Mucosa of gallbladder (tissue), 1 donor: ENCODE results near the gene KIF5B. TPM values are rescaled to one million over a fixed set of nuclear protein-coding genes. Genes with fewer than 3 reads are reported as not detected.
"Not testable (repeated sequence)": the region's sequence is repeated elsewhere in the genome, so short reads cannot be mapped to it uniquely, and the experiment has no call there.

Source experiments
- DNase-seq: peaks from one replicate; pipeline ENCODE4 v3.0.0-alpha.2; 2020; ENCODE audit warnings: low spot score
- total RNA-seq: library from RNA; stranded (reverse); gene quantifications from one replicate; pipeline ENCODE4 v1.2.1, GENCODE V29; 2021
- donor health status: DM: no; HTN: no; CAD: no.

KIF5B gene
- total RNA-seq, 1 donor from 2014 or later, result 149 TPM

DNA sequence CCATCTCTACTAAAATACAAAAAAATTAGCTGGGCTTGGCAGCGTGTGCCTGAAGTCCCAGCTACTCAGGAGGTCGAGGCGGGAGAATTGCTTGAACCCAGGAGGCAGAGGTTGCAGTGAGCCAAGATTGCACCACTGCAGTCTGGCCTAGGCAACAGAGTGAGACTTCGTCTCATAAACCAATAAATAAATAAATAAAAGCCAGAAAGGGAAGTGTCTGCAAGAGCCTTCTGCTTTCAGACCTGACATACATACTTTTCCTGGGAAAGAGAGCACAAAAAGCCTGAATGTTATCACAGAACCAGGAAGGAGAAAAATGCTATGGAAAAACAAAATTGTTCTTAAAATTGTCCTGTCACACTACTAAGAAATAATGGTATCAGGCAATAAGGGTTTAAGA lies 4.1 kb upstream of the KIF5B start:
- DNase-seq, result no peak

DNA sequence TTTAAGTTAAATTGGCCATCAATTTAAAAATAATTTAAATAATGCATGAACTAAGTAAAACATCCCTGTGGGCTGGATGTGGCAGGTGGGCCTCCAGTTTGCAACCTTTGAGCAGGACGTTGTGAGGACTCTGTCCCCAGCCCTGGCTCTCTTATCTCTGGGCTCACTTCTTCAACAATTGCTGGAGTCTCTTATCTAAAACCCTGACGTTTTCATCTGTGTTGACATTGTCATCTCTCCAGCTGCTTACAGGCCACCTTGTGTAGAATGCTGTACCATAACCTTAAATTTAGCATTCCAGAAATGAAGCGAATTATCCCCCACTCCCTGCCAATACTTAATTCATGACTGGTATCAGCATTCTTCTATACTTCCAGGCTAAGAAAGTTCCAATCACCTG lies 3.2 kb upstream of the KIF5B start:
- peak; percentile 25 for DNase-seq

DNA sequence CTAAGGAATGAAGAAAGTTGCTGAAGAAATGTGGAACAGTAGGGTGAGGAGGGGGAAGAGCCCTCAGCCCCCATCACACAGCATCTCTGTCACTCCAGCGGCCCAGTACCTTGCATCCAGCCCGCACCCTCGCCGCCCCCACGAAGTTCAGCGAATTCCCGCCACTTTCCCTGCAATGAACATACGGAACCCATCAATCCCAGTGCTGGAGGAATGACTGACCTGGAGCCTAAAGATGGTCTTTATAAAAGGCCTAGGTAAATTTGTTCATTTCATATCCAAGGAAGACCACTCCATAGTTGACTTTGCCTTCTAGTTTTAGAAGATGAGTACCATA lies 779 bp upstream of the KIF5B start:
- DNase-seq, result no peak

DNA sequence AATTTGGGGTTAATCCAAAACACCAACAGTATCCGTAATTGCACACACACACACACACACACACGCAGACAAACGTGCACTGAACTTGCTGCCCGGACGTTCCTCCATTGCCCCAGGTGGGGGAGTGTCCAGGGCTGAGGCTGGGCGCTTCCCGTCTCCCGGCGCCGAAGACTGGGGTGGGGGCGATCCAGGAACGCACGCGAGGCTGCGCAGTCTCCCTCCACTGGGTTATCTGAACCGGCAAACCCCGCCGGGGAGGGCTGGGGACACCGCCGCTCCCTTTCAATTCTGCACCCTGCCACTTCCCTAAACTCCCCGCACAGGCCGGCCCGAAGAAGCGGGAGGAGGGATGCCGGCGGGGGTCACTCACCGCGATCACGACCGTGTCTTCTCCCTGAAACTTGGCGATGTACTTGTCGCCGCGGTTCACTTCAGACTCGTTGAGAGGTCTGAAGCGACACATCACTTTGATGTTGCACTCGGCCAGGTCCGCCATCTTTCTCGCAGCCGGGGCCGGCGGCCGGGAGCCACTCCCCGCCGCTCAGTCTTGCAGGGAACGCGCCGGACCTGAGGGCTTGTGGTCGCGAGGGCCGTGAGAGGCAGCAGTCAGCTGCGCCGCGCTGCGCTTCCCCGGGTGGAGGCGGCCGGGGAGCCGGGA lies 618 bp downstream of the KIF5B start:
- peak; percentile 58 for DNase-seq

DNA sequence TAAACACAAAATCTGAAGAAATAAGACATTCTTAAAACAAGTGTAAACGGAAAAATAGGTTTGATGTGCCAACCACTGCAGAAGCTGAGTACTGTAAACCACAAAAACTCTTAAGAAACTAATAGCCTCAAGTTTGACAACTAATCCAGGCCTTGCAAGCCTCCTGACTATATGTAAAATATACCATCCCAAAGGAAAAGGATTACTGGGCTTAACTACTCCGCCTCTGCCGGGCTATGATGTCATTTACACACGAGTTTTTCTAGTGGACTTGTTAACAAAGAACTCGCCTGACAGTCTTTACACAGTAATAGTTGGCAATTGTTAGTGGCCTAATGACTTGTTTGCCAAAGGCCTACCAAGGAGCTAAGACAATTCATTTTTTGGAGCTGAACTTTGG lies 2.1 kb downstream of the KIF5B start:
- peak; percentile 24 for DNase-seq

DNA sequence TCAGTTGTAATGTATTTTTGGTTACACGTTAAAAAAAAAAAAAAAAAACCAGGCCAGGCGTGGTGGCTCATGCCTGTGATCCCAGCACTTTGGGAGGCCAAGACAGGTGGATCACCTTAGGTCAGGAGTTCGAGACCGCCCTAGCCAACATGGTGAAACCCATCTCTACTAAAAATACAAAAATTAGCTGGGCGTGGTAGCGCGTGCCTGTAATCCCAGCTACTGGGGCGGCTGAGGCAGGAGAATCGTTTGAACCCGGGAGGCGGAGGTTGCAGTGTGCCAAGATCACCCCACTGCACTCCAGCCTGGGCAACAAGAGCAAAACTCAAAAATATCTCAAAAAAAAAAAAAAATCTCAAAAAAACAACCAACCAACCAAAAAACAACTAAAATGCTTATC lies 2.8 kb downstream of the KIF5B start:
- not testable (repeated sequence) for DNase-seq

DNA sequence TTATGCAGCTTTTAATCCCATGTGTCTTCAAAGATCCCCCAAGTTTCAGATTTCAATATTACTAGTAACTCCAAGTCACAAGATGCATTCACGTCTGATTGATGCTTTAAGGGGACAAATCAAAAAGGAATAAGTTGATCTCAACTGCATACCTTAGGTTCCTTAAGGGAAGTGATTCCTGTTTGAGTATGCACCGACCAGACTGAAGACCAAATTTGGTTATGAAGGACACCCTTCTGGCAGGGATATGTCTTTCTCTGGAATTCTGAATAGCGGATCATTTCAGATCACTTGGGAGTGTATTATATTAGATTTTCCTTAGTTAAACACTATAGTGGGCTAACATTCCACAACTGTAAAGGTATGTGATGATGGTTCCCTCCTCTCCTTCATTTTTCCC lies 4.3 kb downstream of the KIF5B start:
- DNase-seq, result no peak

DNA sequence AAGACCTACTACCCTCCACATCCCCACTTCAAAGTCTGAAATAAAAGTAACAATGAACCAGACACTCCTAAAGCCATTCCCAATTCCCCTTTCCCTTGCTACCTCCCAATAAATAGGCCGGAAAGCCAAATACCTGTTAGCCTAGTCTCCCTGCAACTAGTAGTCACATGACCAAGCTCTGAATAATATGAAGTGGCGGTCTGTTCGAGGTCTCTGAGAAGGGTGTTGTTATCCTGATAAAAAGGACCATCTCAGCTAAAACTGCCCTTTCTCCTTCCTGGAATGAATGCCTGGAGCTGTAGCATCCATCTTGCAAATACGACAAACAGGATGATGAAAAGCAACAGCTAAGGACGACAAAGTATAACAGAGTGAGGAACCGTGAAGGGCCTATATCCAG lies 6.0 kb downstream of the KIF5B start:
- no peak for DNase-seq

DNA sequence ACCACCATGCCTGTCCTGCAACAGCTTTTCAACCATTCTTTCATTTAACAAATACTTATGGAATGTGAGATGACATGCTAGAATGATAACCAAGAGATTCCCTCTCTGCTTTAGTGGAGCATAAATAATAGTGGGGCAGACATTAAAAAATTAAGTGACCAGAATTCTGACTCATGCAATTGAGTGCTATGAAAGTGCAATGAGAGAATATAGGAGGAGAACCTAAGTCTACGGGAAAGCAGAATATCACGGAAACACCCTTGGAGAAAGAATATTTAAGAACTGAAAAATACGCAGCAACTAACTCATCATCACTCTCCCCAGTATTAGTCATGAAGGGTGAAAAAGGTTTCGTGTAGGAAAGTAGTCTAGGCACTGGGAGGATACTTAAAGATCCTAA lies 7.1 kb downstream of the KIF5B start:
- no peak for DNase-seq

DNA sequence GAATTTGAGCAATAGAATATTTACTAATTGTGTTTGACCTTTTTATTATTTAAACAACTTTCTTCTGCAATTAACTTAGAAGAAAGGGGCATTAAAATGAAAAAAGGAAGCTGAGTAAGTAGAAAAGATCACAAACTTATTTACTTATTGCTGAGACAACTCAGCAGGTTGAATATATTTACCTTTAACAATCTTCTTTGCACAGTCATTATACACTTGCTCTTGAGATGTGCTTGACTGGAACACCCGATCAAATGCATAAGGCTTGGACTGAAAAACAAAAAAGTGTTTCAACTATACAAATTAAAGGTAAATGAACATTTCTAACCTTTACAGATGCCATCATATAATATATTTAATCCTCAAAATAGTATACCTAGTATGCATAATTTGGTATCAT lies 7.9 kb downstream of the KIF5B start:
- no peak for DNase-seq

DNA sequence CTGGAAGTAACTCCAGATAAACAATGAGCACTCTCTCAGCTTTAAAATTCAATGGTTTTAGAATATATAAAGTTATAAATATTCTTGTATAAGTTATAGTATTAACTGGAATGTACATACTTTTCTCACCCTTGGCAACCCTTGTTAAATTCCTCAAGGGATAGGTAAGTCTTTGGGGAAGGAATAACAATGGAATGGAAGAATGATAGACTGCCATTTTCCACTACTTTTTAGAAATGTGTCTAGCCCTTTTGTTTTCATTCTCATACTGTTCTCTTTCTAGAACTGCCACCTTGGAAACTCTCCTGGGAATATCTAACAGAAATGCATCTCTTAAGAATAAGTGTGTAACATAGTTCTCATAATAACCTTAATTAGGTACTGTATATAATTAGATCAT lies 8.3 kb downstream of the KIF5B start:
- no peak for DNase-seq

DNA sequence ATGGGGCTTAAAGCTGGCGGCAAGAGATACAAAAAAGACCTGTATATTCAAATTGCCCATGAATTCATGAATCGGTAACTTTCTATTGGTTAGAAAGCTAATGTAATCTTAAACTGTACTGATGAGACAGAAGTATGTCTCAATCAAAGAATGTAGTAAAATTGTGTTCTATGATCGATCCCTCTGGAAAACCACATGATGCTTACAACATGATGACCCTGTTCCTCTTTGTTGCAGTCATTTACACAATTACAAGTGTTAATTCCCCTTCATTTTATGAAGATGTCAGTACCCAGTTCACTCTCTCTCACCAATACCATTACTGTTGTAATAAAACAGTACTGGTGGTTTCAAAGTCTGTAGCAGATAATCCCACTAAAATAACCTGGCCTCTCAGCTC lies 10.1 kb downstream of the KIF5B start:
- no peak for DNase-seq

DNA sequence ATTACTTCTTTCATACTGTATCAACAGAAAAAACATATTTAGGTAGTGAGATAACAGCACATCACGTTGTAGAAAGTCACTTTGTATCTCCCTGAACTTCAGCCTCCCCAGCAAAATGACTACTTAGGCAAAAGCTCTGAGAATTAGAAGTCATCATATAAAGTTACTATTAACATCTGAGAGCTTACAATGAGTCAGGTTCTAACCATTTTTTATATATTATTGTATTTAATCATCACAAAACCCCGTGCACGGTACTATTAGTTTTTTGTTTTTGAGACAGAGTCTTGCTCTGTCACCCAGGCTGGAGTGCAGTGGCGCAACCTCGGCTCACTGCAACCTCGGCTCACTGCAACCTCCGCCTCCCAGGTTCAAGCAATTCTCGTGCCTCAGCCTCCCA lies 13.5 kb downstream of the KIF5B start:
- DNase-seq, result not testable (repeated sequence)

DNA sequence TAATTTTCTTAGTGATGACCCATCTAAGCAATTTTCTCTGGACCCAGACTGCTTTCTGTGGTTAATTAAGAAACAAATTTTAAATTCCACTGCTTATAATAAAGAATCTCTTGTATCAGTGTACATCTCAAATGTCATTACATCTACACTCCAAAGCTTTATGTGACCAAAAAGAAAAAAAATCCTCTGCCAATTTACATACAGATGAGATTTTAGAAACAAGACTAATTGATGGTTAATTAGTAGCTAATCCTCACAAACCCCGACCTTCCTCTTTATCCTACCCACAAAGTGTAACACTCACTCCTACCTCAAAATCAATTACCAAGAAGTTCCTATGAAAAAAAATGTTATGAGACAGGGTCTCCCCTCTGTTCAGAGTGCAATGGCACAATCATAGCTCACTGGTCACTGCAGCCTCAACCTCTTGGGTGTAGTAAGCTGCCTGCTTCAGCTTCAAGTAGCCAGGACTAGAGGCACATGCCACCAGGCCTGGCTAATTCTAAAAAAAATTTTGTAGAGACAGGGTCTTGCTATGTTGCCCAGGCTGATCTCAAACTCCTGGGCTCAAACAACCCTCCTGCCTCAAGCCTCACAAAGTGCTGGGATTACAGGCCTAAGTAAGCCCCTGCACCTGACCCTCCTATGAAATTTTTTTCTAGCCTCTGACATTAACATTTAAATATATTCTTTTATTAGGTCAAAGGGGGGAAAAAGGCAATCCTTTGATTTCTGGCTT lies 14.8 kb downstream of the KIF5B start:
- DNase-seq, result no peak

DNA sequence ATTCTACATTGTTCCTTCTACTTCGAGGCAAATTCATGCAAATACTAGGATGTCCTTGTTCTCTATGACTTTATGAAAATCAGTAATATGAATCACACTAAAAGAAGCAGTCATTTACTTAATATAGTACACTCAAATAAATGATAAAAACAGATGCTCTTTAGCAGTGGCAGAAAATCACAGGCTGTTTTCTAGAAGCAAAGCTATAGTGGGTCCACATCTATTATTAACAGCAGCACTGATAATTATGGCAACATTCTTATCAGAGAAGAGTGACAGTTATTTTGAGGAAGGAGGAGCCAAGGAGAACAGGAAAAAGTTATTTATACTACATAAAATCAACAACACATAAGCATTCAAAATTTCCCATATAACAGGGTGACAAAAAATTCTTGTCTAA lies 16.5 kb downstream of the KIF5B start:
- DNase-seq, result no peak

DNA sequence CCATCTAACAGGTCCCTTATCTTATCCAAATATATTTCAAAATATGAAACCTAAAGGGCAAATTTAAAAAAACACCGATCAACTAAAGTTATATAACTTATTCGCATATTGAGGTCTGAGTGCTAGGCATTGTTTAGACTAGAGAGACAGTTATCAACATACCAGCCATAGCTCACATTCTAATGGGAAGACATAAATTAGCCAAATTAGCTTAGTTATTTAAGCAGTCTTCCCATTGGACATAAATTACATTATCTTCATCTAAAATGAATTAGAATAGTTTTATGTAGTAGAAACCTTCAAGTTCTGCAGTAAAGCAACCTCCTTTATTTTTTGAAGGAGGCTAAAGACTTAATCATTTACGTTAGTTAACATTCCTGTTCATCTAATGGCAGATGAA lies 17.4 kb downstream of the KIF5B start:
- DNase-seq, result no peak

DNA sequence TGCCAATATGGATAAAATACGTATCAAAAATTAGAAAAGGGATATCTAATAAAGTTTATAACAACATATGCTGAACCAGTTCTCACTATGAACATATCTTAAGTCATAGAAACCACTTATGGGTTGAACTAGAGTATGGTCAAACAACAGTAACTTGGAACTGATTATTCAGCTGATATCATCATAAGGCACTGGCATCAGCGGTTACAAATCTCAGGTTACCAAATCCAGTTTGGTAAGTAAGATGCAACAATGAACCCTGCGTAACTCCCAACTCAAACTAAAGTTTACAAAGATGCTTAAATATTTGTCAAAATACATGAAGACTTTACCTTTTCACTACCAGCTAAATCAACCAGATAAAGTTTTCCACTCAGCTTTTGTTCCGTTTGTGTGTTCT lies 19.3 kb downstream of the KIF5B start:
- DNase-seq, result no peak

DNA sequence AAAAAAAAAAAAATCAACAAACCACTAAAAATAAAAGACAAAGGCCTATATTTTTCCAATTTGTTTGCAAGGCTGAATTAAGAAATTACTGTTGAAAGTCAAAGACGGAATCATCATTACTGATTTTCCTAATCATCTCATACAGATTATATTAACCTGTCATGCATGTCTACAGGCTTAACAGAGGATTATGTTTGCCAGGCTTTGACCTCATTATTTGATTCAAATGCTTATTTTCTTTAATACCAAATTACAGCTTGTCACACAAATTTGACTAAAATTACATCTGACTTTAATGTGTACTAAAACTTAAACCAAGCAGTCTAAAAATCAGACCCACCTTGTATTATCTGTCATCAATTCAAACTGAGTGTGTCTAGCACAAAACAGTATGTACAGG lies 21.2 kb downstream of the KIF5B start:
- DNase-seq, result no peak

DNA sequence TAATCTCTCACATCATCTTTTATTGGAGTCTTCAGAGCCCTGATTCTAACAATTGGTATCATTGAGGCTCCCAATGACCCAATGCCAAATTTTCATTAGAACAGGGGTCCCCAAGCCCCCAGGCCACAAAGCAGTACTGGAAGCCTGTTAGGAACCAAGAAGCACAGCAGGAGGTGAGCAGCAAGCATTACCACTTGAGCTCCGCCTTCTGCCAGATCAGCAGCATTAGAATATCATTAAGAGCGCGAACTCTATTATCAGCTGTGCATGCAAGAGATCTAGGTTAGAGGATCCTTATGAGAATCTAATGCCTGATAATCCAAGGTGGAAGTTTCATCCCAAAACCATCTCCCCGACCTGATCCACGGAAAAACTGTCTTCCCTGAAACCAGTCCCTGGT lies 23.1 kb downstream of the KIF5B start:
- DNase-seq, result no peak

DNA sequence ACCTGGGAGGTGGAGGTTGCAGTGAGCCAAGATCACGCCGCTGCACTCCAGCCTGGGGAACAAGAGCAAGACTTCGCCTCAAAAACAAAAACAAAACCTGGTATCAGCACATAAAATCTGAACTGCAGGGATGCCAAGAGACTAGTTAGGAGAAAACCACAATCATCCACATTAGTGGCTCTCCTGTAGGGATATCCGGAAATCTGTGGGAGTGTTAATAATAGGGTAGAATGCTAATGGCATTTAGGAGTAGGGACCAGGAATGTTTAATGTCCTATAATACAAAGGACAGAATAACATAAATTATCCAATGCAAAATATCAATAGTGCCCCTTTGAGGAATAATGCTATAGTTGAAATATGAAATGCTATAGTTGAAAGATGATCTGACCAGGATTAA lies 24.3 kb downstream of the KIF5B start:
- DNase-seq, result no peak

DNA sequence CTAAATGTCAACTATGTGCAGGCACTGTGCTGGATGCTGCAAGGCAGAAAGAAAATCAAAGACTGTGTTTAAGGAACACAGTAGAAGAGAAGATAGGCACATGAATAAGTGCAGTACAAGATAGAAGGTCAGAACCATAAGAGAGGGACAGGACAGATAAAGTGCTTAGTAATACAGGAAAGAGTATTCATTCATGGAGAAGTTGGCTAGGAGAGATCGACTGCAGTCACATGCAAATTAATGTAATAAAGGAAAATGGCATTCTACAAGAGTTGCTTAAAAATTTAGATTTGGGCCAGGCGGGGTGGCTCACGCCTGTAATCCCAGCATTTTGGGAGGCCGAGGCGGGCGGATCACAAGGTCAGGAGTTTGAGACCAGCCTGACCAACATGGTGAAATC lies 24.8 kb downstream of the KIF5B start:
- no peak for DNase-seq

DNA sequence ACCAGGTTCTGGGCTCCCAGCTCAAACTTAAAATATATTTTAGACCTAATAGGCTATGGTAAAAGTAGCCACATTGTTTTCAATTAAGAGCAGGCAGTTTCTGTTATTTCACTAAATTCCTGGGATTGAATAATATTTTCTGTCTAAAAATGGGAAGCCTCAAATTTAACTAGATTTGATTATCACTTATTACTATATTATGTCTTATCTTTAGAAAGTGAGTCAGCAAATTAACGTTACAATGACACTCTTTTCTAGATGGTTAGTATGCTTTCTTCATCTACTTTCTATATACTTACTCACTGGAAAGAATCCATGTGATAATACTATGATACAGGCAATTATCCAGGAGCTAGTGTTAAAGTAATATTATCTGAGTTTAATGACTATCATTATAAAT lies 27.5 kb downstream of the KIF5B start:
- DNase-seq, result no peak

DNA sequence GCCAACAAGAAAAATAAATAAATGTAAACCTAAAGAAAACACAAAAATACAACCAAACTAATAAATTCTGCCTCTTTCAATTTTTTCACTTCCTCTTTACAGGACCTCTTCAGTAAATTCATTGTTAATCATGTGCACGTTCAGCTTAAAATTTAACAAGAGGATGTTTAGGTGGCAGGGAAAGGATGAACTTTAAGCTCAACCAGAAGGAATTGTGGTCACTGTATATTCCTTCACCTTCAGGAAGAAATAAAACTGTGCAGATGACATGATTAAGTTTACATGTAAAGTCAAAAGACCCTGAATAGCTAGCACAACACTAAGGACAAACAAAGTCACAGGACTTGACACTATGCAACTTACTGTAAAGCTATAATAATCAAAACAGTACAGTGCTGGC lies 33.0 kb downstream of the KIF5B start:
- no peak for DNase-seq

DNA sequence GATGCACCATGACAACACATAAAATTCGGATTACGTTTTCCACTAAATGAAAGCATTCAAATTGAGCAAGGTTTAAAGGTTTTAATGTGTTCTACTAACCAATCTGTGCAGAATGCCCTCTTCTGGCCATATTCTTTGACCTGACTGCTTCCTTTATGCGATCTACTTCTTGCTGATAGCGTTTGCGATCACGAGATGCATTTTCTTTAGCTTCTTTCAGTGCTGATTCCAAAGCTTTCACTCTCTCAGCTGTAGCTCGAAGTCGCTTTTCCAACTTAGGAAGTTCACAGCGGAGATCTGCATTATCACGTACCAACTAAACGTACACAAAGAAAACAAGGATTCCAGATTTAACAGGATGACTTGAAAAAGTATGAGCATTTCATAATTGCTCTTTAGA lies 39.2 kb downstream of the KIF5B start:
- no peak for DNase-seq
